ENCODE measurements around the gene TNRC6C. TPM values are rescaled to one million over a fixed set of nuclear protein-coding genes. Genes with fewer than 3 reads are reported as not detected.

Gene TNRC6C
- total RNA-seq, 1 experiment from 2014 or later: 16.4 TPM

GRCh38 chr17:78116411-78116810 lies 157.9 kb downstream of the TNRC6C start:
- POLR2A ChIA-PET: interaction anchor here (0.6 to 0.7 kb wide), 2 partner anchors 133 to 1538 kb away, joined by 3 read pairs; no protein-coding TSS in a partner anchor
- TF ChIP-seq, protein P1, sequence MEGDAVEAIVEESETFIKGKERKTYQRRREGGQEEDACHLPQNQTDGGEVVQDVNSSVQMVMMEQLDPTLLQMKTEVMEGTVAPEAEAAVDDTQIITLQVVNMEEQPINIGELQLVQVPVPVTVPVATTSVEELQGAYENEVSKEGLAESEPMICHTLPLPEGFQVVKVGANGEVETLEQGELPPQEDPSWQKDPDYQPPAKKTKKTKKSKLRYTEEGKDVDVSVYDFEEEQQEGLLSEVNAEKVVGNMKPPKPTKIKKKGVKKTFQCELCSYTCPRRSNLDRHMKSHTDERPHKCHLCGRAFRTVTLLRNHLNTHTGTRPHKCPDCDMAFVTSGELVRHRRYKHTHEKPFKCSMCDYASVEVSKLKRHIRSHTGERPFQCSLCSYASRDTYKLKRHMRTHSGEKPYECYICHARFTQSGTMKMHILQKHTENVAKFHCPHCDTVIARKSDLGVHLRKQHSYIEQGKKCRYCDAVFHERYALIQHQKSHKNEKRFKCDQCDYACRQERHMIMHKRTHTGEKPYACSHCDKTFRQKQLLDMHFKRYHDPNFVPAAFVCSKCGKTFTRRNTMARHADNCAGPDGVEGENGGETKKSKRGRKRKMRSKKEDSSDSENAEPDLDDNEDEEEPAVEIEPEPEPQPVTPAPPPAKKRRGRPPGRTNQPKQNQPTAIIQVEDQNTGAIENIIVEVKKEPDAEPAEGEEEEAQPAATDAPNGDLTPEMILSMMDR (IDR thresholded peaks at IDR 0.05; ENCODE audit: unreplicated experiment): no peak
- H3K36me3 Mint-ChIP-seq (ENCODE audit: insufficient read depth, unreplicated experiment): no peaks in the 10 kb centered on the region
- no peak for DNase-seq (ENCODE audit: unreplicated experiment)
- H3K27ac Mint-ChIP-seq (ENCODE audit: low read depth, unreplicated experiment): no peak overlapping the region
- no peaks in the 10 kb centered on the region for H3K9me3 Mint-ChIP-seq (ENCODE audit: unreplicated experiment)
- H3K4me3 Mint-ChIP-seq (ENCODE audit: unreplicated experiment): no peak overlapping the region
- intact Hi-C loops (cut with micrococcal nuclease): no loop called here
- CTCF ChIA-PET: interaction anchor here (0.6 to 2.0 kb wide), 5 partner anchors 11 to 784 kb away, joined by 3 to 9 read pairs (median 4); partner anchors contain the start of gene TMC6
- H3K4me1 Mint-ChIP-seq (ENCODE audit: insufficient read depth, unreplicated experiment): peaks cover 5% of the 10 kb centered on the region
- peaks cover 11% of the 10 kb centered on the region for H3K27me3 Mint-ChIP-seq (ENCODE audit: insufficient read depth, unreplicated experiment)
- no TSS peak for BruUV-seq (replicated peaks)

GRCh38 chr17:78117027-78117981 lies 158.8 kb downstream of the TNRC6C start:
- no TSS peak for BruUV-seq (replicated peaks)
- no peak overlapping the region for H3K4me3 Mint-ChIP-seq (ENCODE audit: unreplicated experiment)
- H3K4me1 Mint-ChIP-seq (ENCODE audit: insufficient read depth, unreplicated experiment): peaks cover 4% of the 10 kb centered on the region
- intact Hi-C loops (cut with micrococcal nuclease): no loop called here
- POLR2A ChIA-PET: no interaction called here
- peaks cover 11% of the 10 kb centered on the region for H3K27me3 Mint-ChIP-seq (ENCODE audit: insufficient read depth, unreplicated experiment)
- no peaks in the 10 kb centered on the region for H3K9me3 Mint-ChIP-seq (ENCODE audit: unreplicated experiment)
- no peak for DNase-seq (ENCODE audit: unreplicated experiment)
- CTCF ChIA-PET: interaction anchor here (0.7 to 2.0 kb wide), 3 partner anchors 9 to 58 kb away, joined by 3 to 9 read pairs (median 5); partner anchors contain the start of gene TMC6
- H3K27ac Mint-ChIP-seq (ENCODE audit: low read depth, unreplicated experiment): no peak overlapping the region
- TF ChIP-seq, protein P1 (IDR thresholded peaks at IDR 0.05; ENCODE audit: unreplicated experiment): peak; percentile 30
- no peaks in the 10 kb centered on the region for H3K36me3 Mint-ChIP-seq (ENCODE audit: insufficient read depth, unreplicated experiment)

DNA sequence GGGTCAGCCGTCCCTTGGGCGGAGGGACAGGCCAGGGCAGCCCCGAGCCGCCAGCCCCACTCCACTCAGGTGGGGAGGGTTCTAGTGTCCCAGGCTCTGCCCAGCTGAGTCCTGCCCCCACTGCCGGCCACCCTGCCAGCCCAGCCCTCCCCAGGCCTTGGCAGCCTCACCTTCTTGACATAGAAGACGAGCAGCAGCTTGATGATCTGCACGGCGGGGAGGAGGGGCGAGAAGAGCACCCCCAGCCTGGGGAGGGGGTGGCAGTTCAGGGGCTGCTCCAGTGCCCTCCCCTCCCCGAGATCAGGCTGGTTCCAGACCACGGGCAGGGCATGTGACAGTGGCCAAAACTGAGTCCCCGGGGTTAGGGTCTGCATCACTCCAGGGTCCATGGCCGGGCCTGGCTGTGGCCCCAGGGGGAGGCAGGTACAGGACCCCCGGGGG lies 160.3 kb downstream of the TNRC6C start:
- DNase-seq (ENCODE audit: unreplicated experiment): no peak
- intact Hi-C loops (cut with micrococcal nuclease): no loop called here
- Mint-ChIP-seq H3K9me3 (ENCODE audit: unreplicated experiment) (no peaks in the 10 kb centered on the region), H3K4me3 (ENCODE audit: unreplicated experiment) (no peak overlapping the region), H3K36me3 (ENCODE audit: insufficient read depth, unreplicated experiment) (peaks cover 5% of the 10 kb centered on the region), H3K27ac (ENCODE audit: low read depth, unreplicated experiment) (no peak overlapping the region), H3K4me1 (ENCODE audit: insufficient read depth, unreplicated experiment) (no peaks in the 10 kb centered on the region), H3K27me3 (ENCODE audit: insufficient read depth, unreplicated experiment) (peaks cover 9% of the 10 kb centered on the region)
- ChIA-PET POLR2A (no interaction called here), CTCF (interaction anchor here (0.6 to 1.4 kb wide), 6 partner anchors 49 to 745 kb away, joined by 3 to 6 read pairs (median 3); partner anchors contain the start of gene TK1)
- TF ChIP-seq, protein P1 (IDR thresholded peaks at IDR 0.05; ENCODE audit: unreplicated experiment): no peak
- no TSS peak for BruUV-seq (replicated peaks)

- DNase-seq (ENCODE audit: unreplicated experiment): no peak
- TF ChIP-seq, protein P1 (IDR thresholded peaks at IDR 0.05; ENCODE audit: unreplicated experiment): no peak
- no peaks in the 10 kb centered on the region for H3K9me3 Mint-ChIP-seq (ENCODE audit: unreplicated experiment)
- no peak overlapping the region for H3K4me3 Mint-ChIP-seq (ENCODE audit: unreplicated experiment)
- no peaks in the 10 kb centered on the region for H3K4me1 Mint-ChIP-seq (ENCODE audit: insufficient read depth, unreplicated experiment)
- no TSS peak for BruUV-seq (replicated peaks)
- no peak overlapping the region for H3K27ac Mint-ChIP-seq (ENCODE audit: low read depth, unreplicated experiment)
- POLR2A ChIA-PET: no interaction called here
- intact Hi-C loops (cut with micrococcal nuclease): no loop called here
- H3K36me3 Mint-ChIP-seq (ENCODE audit: insufficient read depth, unreplicated experiment): peaks cover 7% of the 10 kb centered on the region
- H3K27me3 Mint-ChIP-seq (ENCODE audit: insufficient read depth, unreplicated experiment): no peaks in the 10 kb centered on the region
- CTCF ChIA-PET: no interaction called here
Observed at GRCh38 chr17:78120537-78120936, 162.0 kb downstream of the TNRC6C start.
